Epithelial cell of esophagus (primary cell): Measurements from ENCODE around the gene IQSEC3.
"Not testable (repeated sequence)": the region's sequence is repeated elsewhere in the genome, so short reads cannot be mapped to it uniquely, and the experiment has no call there.

Source experiments
- DNase-seq: peaks from one replicate; pipeline ENCODE4 v3.0.0; 2010; ENCODE audit warnings: low read depth
- H3K4me3 ChIP-seq: 2 replicates; pipeline ENCODE4 v1.5.1; 2011; ENCODE audit warnings: mild to moderate bottlenecking, low read length, control low read depth
- TF ChIP-seq, protein P1 (sequence below): IDR thresholded peaks from 2 replicates; pipeline ENCODE4 v1.5.1; 2011; ENCODE audit warnings: low read depth, mild to moderate bottlenecking, low read length, control low read depth, inconsistent platforms; ENCODE audit not compliant: insufficient read depth; ENCODE audit errors: missing control alignments

IQSEC3 gene

DNA sequence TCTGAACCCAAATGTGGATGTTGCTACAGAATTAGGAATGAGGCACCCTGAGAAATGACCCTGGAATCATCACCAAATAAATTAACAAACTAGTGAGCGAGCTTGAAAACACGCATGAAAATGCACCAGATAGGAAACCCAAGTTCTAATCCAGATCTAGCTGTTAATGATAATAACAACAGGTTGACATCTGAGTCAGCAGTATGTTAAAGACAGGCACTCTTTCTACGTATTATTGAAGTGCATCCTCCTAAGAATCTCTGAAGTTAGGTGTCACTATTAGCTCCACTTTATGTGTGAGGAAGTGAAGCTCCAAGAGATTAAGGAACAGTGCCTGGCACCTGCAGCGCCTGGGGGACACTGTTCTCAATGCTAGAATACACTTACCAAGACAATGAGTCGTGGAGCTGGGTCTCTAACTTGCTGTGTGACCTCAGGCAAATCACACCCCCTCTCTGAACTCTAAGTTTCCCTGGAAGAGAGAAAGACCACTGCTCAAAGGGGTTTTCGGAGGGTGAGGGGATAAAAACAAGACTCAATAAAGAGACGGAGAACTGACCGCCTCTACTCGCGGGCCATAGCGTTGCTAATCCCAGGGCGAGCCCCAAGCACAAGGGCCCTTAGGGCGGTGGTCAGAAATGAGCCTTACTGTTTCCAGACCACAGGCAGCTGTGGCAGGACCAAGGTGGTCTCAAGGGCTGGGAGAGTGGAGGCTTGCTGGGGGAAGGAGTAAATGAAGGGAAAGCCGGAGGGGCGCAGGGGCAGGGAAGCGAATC lies 145.3 kb downstream of the IQSEC3 start:
- TF ChIP-seq, protein P1, sequence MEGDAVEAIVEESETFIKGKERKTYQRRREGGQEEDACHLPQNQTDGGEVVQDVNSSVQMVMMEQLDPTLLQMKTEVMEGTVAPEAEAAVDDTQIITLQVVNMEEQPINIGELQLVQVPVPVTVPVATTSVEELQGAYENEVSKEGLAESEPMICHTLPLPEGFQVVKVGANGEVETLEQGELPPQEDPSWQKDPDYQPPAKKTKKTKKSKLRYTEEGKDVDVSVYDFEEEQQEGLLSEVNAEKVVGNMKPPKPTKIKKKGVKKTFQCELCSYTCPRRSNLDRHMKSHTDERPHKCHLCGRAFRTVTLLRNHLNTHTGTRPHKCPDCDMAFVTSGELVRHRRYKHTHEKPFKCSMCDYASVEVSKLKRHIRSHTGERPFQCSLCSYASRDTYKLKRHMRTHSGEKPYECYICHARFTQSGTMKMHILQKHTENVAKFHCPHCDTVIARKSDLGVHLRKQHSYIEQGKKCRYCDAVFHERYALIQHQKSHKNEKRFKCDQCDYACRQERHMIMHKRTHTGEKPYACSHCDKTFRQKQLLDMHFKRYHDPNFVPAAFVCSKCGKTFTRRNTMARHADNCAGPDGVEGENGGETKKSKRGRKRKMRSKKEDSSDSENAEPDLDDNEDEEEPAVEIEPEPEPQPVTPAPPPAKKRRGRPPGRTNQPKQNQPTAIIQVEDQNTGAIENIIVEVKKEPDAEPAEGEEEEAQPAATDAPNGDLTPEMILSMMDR = no peak
- DNase-seq = no peak
- H3K4me3 ChIP-seq = no peak overlapping the region

- TF ChIP-seq, protein P1 = no peak
- no peak overlapping the region for H3K4me3 ChIP-seq
- DNase-seq = no peak
Measured at GRCh38 chr12:212415-212714, 145.8 kb downstream of the IQSEC3 start.

DNA sequence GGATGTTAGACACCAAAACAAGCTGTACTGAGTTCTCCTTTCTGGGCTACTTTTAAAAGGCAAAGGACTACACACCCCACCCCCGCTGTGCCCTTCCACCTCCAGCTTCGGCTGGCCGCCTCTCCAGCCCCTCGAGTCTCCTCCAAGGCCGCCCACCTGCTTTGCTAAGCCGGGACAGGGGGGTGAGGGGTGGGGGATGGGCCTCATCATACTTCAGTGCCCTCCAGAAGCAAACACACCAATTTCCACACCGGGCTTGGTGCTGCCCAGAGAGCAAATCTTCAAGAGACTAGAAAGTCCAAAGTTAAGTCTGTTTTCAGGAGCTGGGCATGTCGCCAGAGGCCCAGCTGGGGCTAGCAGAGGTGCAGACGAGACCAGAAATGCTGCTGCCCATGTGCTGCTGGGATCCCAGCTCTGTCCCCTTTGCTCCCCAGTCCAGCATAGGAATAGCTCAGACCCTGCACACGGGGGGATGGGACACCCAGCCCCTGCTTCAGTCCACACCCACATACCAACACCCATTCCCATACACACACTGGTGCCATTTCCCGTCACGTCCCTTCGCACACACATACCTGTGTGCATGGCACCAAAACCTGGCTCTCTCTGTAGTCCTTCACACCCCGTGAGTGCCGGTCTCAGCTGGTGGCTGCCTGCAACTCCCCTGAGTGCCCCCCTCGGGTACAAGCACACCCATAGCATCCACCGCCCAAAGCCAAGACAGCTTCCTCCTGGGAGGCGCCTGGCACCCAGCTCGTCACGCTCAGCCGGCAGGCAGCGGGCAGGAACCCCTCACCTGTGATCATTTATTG lies 146.4 kb downstream of the IQSEC3 start:
- H3K4me3 ChIP-seq = no peak overlapping the region
- no peak for DNase-seq
- TF ChIP-seq, protein P1 = no peak

- TF ChIP-seq, protein P1 = no peak
- no peak for DNase-seq
- no peak overlapping the region for H3K4me3 ChIP-seq
Measured at GRCh38 chr12:213527-213932, 147.0 kb downstream of the IQSEC3 start.

- DNase-seq = no peak
- TF ChIP-seq, protein P1 = no peak
- no peak within 1 kb of the TSS for H3K4me3 ChIP-seq
Measured at GRCh38 chr12:214003-214741, 147.6 kb downstream of the IQSEC3 start, which contains the start of gene SLC6A12. Gene SLC6A12, minus strand, starts transcription at chr12:214157. Its CDS starts 4,171 bp downstream, at chr12:209986.

GRCh38 chr12:215116-215515 lies 148.5 kb downstream of the IQSEC3 start:
- no peak for DNase-seq
- TF ChIP-seq, protein P1 = no peak
- H3K4me3 ChIP-seq = no peak overlapping the region

GRCh38 chr12:217029-217428 lies 150.5 kb downstream of the IQSEC3 start:
- not testable (repeated sequence) for H3K4me3 ChIP-seq, DNase-seq
